GM18873 (cell line): ENCODE data around the gene ANXA1.

Experiments
- ATAC-seq: cut with Tn5 transposase; IDR thresholded peaks from one replicate; pipeline ENCODE4 v1.9.1; 2021; ENCODE audit warnings: mild to moderate bottlenecking, moderate library complexity, moderate number of reproducible peaks; ENCODE audit not compliant: unreplicated experiment, low FRiP score

ANXA1 gene, protein sequence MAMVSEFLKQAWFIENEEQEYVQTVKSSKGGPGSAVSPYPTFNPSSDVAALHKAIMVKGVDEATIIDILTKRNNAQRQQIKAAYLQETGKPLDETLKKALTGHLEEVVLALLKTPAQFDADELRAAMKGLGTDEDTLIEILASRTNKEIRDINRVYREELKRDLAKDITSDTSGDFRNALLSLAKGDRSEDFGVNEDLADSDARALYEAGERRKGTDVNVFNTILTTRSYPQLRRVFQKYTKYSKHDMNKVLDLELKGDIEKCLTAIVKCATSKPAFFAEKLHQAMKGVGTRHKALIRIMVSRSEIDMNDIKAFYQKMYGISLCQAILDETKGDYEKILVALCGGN

DNA sequence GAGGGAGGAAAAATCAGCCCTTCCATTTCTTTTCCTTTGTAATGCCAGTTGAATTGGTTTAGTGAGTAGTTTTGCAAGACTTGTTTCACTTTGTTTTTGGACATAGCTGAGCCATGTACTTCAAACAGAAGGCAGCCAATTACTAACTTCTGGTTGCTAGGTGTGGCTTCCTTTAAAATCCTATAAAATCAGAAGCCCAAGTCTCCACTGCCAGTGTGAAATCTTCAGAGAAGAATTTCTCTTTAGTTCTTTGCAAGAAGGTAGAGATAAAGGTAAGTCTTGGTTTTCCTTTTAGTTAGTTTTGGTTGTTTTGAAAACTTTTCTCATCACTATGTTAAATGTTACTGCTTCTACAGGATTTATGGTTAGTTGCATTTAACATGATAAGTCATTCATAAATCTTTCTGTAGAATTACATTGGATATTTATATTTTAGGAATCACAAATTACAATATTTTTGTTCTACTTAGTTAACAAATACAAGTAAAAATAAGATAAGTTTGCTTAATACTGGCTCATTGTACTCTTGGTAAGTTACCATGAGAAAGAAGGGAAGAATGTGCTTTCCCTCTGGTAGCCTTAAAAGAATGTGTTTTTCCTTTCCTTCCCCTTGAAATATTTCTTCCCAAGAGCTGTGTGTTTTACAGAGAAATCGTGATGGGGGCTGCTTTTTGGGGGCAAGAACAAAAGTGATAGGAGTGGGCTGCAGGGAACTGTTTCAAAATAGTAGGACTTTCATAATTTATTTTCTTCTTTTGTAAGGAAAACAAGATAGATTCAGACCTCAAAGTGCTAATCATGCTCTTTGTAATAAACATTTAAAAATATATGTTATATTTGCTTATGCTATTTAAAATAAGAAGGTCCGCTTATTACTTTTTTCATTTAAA is at the start of gene ANXA1:
Gene ANXA1, plus strand, starts transcription at position 213 of the 890 bp plus-strand sequence. CDS start 6,671 bp downstream, outside the sequence.
- ATAC-seq = no peak

- no peak for ATAC-seq
Measured at GRCh38 chr9:73104342-73104741, 47.3 kb upstream of the ANXA1 start.

- no peak for ATAC-seq
Measured at GRCh38 chr9:73104921-73105320, 46.7 kb upstream of the ANXA1 start.

DNA sequence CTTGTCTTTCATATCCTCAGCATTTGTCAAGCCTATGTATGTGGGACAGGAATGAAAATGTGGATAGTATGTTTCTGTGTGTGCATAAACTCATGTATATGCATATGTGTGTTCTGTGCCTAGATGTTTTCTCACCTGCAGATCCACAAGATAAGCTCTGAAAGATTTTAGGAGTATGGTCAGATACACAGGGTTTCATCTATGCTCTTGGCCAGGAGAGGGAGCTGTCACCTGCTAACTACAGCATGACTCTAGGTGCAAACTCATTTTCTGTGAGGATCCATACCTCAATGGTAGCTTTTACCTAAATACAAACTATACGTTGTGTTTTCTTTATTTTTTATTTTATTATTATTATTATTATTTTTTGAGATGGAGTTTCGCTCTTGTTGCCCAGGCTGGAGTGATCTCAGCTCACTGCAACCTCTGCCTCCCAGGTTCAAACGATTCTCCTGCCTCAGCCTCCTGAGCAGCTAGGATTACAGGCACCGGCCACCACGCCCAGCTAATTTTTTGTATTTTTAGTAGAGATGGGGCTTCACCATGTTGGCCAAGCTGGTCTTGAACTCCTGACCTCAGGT is 44.1 kb upstream of the ANXA1 start:
- peak; percentile 71 for ATAC-seq

DNA sequence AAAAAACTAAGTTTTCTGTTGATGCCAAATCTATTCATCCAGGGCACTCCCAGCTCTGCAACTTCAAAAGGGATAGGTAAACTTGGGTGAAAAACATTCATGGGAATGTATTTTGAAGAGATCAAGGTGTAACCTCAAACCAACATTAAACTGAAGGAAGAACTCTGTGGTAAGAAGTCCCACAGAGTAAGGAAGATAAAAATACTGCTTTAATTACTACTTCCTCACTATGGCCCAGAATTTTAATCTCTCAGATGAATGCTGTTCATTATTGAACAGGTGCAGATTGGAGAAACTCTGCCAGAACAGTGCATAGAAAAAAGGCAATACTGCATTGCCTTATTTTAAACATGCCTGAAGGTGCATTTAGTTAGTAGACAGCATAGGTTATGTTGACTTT is 37.6 kb upstream of the ANXA1 start:
- no peak for ATAC-seq

GRCh38 chr9:73114958-73115357 is 36.7 kb upstream of the ANXA1 start:
- ATAC-seq = no peak

GRCh38 chr9:73116031-73116430 is 35.6 kb upstream of the ANXA1 start:
- ATAC-seq = no peak

DNA sequence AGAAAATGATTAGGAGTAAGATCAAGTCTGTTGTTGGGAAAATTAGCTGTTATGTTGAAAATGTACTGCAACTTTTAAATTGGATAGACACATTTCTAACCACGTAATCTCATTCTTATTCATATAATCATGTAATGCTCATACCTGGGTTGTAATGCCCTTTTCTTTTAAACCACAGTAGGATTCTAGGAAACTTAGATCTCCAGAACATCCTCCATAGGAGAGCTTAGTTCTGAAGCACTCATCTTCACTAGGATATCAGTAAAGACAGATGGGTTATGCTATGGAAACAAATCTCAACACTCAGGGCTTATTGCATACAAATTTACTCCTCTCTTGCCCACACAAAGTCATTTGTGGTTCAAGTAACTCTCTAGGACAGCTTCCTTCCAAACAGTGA is 34.8 kb upstream of the ANXA1 start:
- no peak for ATAC-seq

- no peak for ATAC-seq
Measured at GRCh38 chr9:73118286-73118685, 33.4 kb upstream of the ANXA1 start.

- no peak for ATAC-seq
Measured at GRCh38 chr9:73118898-73119554, 32.6 kb upstream of the ANXA1 start.

DNA sequence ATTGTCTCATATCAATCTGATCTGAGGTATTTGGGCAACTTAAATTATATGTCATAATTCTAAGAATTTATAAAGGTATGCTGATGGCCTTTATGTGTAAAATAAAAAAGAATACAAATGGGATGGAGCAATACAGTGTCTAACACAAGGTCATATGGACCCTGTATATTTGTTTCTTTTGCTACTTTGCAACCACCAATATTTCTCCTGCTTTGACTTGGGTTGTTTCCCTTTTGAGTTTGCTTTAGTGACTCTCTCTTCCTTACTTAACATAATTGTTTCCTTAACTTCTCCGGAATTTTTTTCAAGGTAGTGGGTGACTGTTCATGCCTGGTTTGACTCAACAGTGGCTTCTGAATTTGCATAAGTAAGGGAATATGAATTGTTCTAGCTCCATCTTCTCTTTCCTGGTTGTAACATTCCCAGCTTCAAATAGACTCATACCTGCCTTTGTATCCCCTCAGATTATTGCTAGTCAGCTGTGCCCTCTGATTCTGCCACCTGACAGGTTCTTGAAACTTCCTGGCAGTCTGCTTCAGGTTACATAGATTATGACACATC is 30.2 kb upstream of the ANXA1 start:
- ATAC-seq = no peak

DNA sequence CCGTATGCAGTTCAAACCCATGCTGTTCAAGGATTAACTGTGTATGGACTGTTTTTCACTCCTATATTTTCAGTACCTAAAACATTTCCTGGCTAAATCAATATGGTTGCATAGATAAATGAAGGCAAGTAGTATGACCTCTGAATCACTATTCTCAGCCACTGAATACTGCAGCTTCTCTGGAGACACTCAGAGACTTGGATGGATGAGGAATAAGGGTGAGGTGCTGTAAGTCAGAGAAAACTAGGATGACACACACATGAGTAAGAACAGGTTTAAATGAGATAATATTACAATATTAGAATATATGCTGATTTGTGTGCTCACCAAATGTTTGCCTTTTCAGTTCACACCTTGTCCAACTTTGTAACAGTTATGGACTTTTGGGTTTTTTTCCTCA is 26.0 kb upstream of the ANXA1 start:
- ATAC-seq = no peak

DNA sequence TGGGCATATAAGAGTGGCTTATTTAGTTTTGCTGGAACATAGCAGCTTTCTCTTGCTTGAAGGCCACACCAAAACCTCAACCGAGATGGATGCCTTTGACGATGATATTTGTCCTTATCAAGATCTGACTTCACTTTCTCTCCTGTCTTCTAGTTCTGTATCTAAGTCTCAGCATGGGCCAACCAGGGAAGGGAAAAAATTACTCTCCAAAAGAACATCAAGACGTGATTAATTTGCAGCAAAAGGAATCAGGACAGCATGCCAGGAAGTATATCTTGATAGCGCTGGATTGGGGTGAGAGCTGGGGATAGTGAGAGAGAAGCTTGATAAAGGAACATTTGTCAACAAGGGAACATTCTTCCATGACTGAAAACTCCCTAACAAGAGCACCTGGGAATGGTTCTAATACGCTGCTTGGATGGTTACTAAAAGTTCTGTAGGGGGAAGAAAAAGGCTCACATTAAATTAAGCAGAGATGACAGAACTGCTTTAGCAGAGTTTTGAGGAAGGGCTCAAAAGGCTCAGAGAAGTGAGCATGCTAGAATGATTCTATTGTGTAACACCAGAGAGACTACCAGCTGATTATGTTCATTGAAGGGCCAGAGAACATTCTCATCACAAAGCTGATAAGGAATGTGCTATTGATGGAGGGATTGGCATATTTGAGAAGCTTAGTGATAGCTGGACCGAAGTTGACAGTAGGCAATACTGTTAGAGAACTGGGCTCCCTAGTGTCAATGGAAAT is 21.6 kb upstream of the ANXA1 start:
- no peak for ATAC-seq

DNA sequence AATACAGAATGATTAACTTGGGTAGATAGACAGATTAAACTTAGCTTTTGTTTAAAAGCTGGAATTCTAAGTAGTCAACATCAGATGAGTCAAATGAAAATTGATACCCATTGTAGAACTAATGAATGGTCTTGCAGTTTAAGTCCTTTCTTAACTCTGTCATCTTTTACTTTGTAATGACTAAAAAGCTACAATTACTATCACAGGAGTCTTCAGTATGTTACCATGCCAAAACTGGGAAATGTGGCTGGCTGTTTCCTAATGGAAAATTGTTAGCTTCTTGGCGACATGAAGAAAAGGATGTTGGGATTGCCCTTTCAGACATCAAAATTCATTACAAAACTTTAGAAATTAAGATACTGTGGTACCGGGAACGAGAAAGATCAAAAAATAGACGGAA is 20.2 kb upstream of the ANXA1 start:
- no peak for ATAC-seq

DNA sequence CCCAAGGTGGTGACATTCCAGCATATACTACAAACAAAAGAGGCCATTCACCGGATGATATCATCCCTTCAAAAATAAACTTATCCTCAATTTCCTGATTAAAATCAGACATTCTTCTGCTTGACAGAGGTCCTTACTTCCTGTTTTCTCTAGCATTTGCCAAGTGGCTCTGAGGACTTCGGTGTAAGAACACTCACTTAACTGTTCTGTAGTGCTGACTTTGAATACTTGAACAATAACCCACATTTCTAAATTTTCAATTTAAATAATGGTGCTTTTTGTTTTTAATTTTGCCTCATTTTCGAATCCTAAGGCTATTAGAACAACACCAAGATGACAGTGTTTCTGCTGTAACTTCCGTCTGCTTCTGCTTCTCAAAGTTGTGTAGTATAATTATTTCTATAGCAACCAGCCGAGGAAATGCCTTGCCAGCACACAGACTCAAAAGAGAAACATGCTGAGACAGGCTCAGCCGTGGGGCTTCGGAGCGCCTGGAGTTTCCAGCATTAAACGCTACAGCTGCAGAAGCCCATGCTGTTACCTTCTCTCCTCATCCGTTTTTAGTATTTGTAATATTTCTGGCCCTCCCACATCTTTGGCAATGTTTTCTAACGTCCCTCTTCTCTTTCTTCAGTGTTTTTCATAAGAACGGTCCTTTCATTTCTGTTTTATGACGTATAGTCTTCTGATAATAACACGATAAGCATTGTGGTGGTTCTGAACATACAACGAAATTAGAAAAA is 19.5 kb upstream of the ANXA1 start:
- ATAC-seq = peak; percentile 95

DNA sequence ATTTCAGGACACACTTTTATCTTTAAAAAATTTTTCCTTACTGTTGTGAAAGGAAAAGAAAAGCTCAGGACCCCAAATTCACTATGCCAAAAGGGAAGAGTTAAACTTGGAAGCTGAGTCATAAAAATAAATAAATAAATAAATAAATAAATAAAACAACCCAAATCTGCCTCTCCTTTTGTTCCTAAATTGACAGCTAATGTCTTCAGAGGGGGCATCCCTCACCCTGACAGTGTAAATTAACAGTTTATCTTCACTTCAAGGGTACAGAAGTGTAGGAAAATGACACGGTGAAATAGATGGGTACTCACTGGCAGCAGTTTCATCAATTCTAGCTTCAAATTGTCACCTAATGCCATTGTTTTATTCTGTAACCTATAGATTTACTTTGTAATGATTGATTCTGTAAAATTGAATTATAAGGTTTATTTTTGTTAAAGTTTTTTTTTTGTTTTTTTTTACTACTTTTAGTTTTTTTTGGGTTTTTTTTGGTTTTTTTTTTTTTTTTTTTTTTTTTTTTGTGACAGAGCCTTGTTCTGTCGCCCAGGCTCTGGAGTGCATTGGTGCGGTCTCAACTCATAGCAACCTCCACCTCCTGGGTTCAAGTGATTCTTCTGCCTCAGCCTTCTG is 18.5 kb upstream of the ANXA1 start:
- no peak for ATAC-seq

- no peak for ATAC-seq
Measured at GRCh38 chr9:73133921-73134407, 17.7 kb upstream of the ANXA1 start.

DNA sequence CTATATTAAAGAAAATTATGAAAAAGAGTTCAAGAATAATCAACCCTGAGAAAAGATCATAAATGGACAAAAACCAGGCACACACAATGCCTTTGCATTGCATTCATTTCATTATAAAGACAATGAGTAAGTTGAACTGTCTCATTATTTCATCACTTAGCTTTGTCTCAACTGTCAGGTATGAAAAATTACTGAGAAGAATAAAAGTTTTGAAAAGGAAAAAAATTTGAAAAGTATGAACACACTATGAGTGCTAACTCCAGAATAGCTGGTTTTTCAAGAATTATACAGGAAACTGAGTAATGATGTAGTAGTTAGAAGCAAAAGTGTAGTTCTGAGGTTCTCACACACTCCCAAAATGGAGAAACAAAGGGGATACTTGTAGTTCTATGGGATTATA is 16.3 kb upstream of the ANXA1 start:
- no peak for ATAC-seq
